ENCODE measurements around the gene MED8.

DNA sequence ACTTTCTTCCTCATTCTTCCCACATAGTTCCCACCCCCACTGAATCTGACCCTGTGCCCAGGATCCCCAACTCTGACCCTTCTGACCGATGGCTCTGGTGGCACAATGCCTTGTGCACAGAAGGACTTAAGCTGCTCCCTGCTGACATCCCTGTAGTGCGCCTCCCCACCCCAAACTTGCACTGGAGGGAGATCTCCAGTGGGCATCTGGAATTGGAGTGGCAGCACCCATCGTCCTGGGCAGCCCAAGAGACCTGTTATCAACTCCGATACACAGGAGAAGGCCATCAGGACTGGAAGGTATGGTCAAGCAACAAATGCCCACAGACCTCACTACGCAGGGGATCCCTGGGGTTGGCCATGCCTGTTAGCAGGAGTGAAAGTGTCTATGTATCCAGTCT, 43.0 kb downstream of the MED8 start:
- TF ChIP-seq POLR2A (IDR thresholded peaks at IDR 0.05) = no peak
- TF ChIP-seq, protein P1, sequence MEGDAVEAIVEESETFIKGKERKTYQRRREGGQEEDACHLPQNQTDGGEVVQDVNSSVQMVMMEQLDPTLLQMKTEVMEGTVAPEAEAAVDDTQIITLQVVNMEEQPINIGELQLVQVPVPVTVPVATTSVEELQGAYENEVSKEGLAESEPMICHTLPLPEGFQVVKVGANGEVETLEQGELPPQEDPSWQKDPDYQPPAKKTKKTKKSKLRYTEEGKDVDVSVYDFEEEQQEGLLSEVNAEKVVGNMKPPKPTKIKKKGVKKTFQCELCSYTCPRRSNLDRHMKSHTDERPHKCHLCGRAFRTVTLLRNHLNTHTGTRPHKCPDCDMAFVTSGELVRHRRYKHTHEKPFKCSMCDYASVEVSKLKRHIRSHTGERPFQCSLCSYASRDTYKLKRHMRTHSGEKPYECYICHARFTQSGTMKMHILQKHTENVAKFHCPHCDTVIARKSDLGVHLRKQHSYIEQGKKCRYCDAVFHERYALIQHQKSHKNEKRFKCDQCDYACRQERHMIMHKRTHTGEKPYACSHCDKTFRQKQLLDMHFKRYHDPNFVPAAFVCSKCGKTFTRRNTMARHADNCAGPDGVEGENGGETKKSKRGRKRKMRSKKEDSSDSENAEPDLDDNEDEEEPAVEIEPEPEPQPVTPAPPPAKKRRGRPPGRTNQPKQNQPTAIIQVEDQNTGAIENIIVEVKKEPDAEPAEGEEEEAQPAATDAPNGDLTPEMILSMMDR (IDR thresholded peaks at IDR 0.05 in 4 of 5, conservative IDR thresholded peaks at IDR 0.05 in 1 of 5) = no peak
